GM21529 (cell line): ENCODE measurements around the gene CALD1.

ENCODE experiments used
- ATAC-seq: cut with Tn5 transposase; IDR thresholded peaks from one replicate; pipeline ENCODE4 v1.9.1; 2021; ENCODE audit not compliant: unreplicated experiment

CALD1 gene

GRCh38 chr7:134891696-134892678 lies 112.6 kb downstream of the CALD1 start:
- ATAC-seq, result no peak

- ATAC-seq, result no peak
Measured at GRCh38 chr7:134892963-134893362, 113.5 kb downstream of the CALD1 start.

- ATAC-seq, result no peak
Measured at GRCh38 chr7:134893920-134894319, 114.5 kb downstream of the CALD1 start.

- ATAC-seq, result no peak
Measured at GRCh38 chr7:134894928-134895327, 115.5 kb downstream of the CALD1 start.

- ATAC-seq, result no peak
Measured at GRCh38 chr7:134896073-134896472, 116.6 kb downstream of the CALD1 start.

- no peak for ATAC-seq
Measured at GRCh38 chr7:134897936-134898335, 118.5 kb downstream of the CALD1 start.

DNA sequence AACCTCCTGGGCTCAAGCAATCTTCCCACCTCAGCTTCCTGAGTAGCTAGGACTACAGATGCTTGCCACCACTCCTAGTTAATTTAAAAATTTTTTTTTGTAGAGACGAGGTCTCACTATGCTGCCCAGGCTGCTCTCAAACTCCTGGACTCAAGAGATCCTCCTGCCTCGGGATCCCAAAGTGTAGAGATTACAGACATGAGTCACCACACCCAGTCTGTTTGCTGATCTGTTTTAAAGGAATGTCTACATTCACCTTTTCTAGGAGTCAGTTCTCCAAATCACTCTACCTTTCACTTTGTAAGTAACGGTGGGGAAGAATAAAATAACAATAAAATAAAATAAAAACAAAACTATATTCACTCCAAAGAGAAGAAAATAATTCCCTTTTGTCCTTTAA lies 120.3 kb downstream of the CALD1 start:
- ATAC-seq, result no peak

DNA sequence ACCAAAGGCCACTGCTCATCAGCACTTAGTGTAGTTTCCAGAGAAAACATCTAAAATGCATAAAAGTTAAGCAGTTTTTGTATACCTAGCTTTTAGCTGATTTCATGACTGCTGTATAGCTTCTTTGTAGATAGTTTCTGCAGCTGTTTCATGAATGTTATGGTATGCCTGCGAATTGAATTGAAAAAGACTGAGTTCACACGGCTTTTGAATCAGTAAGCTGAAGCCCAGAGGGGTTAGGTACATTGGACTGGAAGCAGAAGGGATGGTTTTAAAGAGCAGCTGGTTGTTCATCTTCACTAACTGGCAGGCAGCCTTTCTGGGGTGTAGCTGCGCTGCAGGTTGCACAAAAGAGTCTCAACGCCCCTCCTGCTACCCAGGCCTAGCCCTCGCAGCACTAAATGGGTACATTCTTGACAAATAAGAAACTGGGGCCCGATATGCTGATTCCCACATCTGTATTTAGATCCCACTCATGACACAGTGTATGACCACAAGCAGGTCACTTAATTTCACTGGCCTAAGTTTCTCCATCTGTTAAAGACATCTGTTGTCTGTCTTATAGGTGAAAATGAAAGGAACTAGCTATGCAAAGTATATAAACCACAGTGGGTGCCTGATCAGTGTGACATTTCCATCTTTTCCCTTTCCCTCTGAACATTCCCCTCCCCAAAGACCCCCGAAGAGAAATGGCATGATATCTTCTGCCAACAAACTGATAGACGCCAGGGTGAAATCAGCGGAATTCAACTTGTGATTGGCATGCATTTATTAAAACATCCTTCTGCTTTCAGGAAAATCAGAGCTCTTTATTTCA lies 120.9 kb downstream of the CALD1 start:
- peak; percentile 89 for ATAC-seq

DNA sequence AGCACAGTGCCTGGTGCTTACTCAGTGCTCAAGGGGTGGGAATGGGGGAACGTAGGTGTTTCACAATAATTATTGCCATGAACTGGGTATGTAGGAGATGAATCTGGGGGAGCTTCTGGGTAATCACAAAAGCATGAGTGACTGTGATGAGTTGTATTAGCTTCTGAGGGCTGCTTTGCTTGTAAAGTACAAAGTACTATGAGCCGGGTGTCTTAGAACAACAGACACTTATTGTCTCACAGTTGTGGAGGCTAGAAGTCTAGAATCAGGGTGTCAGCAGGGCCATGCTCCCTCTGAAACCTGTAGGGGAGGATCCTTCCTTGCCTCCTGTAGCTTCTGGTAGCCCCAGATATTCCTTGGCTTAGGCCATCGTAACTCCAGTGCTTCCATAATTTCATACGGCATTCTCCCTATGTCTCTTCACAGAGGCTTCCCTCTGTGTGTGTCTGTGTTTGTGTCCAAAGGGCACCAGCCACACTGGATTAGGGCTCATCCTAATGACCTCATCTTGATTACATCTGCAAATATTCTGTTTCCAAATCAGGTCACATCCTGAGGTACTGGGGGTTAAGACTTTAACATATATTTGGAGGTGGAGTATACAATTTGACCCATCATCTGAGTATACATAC lies 122.1 kb downstream of the CALD1 start:
- ATAC-seq, result no peak

DNA sequence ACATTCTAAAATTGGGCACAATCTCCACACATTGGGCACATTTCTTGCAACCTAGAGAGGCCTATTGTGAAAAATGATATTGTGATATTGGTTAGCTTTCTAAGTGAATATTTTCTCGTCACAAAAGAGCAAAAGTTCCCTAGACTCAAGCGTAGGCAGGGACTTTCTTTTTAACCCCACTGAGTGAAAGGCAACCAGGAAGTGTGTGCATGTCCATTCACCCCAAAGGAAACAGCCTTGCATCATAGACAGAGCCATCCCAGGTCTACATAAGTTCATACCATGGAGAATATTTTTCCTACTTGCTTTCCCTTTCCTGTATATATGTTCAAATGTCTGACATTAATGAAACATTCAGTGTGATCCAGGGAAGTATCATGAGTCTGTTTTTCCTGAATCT lies 122.6 kb downstream of the CALD1 start:
- no peak for ATAC-seq

DNA sequence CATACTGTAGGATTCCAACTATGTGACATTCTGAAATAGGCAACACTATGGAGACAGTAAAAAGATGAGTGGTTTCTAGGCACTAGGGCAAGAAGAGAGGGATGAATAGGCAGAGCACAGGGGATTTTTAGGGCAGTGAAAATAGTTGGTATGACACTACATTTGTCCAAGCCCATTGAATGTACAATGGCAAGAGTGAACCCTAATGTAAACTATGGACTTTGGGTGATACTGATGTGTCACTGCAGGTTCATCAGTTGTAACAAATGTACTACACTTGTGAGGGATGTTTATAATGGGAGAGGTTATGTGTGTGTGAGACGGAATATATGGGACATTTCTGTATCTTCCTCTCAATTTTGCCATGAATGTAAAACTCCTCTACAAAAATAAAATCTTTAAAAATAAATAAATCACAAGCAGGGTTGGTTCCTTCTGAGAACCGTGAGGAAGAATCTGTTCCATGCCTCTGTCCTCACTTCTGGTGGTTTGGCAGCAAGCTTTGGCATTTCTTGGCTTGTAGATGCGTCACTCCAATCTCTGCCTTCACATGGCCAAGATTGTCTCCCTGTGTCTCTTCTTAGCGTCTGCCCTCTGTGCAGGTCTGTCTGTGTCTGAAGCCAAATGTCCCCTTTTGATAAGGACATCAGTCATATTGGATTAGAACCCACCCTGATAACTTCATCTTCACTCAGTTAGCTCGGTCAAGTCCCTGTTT lies 123.8 kb downstream of the CALD1 start:
- no peak for ATAC-seq

GRCh38 chr7:134905375-134905774 lies 125.9 kb downstream of the CALD1 start:
- no peak for ATAC-seq

DNA sequence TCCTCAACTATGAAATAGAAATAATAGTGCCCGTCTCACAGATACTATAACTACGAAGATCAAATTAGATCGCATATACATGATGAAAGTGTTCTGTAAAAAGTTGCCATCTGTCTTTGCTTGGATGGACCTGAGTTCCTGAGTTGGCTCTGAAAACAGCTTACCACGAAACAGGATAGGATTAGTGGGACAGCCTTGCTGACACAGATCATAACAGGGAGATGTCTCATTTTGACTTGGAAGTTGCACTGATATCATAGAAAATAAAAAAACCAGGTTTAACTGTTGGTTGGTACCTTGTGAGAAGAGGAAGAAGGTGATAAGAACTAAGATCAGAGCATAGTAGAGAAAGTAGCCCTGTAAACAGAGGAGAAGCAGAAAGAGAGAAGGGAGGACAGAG lies 127.6 kb downstream of the CALD1 start:
- no peak for ATAC-seq

- ATAC-seq, result no peak
Measured at GRCh38 chr7:134907639-134908038, 128.2 kb downstream of the CALD1 start.

- peak; percentile 53 for ATAC-seq
Measured at GRCh38 chr7:134908289-134908688, 128.9 kb downstream of the CALD1 start.

- no peak for ATAC-seq
Measured at GRCh38 chr7:134910214-134910890, 130.9 kb downstream of the CALD1 start.

DNA sequence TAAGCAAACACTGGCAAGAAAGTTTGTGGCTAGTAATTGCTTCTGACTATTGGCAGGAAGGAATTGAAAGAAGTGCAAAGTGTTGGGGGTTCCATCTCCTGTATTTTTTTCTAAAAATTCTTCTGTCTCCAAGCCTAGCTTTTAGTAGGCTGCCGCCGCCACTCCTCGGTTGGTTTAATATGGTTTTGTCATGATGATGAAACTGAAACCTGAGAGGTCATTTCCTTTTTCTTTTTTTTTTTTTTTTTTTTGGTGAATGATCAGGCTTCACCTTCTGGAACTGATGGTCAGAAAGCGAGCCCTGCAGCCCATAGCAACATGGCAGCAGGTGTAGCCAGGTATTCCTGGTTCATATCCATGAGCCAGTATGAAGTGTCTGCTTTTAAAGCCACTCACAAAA lies 131.5 kb downstream of the CALD1 start:
- ATAC-seq, result peak; percentile 53

DNA sequence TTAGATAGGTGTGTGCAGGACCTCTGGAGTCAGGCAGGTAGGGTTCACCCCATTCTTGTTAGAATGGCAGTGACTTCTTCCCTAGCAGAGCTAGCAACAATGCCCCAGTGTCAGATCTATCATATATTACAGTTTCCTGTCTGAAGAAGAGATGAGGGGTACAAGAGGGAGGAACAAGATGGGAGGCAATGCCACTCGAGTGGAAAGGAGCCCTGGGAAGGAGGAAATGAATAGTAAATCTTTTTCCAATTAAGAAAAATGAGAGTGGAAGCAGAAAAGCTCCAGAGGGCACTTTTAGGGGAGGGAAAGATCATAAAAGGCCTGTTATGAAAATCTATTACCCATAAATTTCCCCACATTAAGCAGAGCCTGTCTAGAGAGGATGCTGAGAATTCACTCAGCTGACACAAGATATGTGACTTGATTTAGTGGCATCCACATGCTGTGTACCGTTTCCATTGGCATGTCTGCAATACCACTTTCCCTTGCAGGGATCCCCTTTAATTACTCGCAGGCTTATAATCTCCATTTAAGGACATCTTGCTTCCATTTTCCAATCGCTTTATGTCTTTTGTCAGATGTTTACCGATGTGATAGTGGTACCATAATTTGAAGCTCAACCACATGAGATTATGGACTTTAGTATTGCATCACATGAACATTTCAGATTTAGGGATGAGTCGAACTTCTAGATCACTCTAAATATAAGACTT lies 136.9 kb downstream of the CALD1 start:
- no peak for ATAC-seq

DNA sequence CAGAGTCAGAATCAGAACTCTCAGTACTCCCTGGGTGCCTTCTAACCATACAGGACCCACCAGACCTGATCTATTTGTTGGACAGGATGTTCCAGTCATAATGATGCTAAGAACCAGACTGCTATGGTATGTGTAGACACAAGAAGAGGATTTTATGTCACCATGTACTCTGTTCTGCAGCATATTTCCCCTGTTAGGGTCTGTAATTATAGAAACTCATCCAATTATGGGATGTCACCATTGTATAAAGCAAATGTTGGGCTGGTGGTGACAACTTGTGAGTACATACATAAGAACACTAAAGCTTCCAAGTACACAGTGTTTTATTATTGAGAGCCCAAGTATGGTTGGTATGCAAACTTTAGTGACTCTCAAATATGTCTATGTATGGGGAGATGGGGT lies 139.8 kb downstream of the CALD1 start:
- peak; percentile 75 for ATAC-seq
